Activated CD4-positive, alpha-beta memory T cell treated with anti-CD3 and anti-CD28 coated beads, Interleukin-2, amount 10 ng/mL, durations not matched to agents 7 days and 5 days (primary cell): ENCODE measurements around the gene S1PR1. TPM values are rescaled to one million over a fixed set of nuclear protein-coding genes. Genes with fewer than 3 reads are reported as not detected.

ENCODE experiments used
- CTCF ChIA-PET: fragments of 350-600 bp; sonication (Branson Sonifier 250); formaldehyde crosslinking; loops from one replicate; lab custom pipeline; 2021; ENCODE audit warnings: antibody characterized with exemption, inconsistent platforms; lab: Charles Lee
- POLR2A ChIA-PET: fragments of 350-600 bp; sonication (Branson Sonifier 250); formaldehyde crosslinking; loops from one replicate; lab custom pipeline; 2021; ENCODE audit warnings: antibody characterized with exemption; lab: Charles Lee
- DNase-seq: peaks from one replicate; pipeline ENCODE4 v3.0.0-alpha.2; 2020
- H3K27ac Mint-ChIP-seq: one replicate; pipeline ENCODE4 v1.8.0; 2021; ENCODE audit warnings: mild to moderate bottlenecking, mixed read lengths
- H3K27me3 Mint-ChIP-seq: one replicate; pipeline ENCODE4 v1.8.0; 2021; ENCODE audit warnings: mixed read lengths
- H3K36me3 Mint-ChIP-seq: one replicate; pipeline ENCODE4 v1.8.0; 2021; ENCODE audit warnings: low read depth, mixed read lengths
- H3K4me1 Mint-ChIP-seq: one replicate; pipeline ENCODE4 v1.8.0; 2021; ENCODE audit warnings: mixed read lengths
- H3K4me3 Mint-ChIP-seq: one replicate; pipeline ENCODE4 v1.8.0; 2021; ENCODE audit warnings: mild to moderate bottlenecking, mixed read lengths
- H3K9me3 Mint-ChIP-seq: one replicate; pipeline ENCODE4 v1.8.0; 2021; ENCODE audit warnings: mixed read lengths
- total RNA-seq, 2 experiments: library from RNA; stranded (reverse); gene quantifications; one replicate each; pipeline ENCODE4 v1.2.3, GENCODE V29; 2021

Gene S1PR1
- total RNA-seq, 2 experiments from 2014 or later, result 219 to 220 TPM

DNA sequence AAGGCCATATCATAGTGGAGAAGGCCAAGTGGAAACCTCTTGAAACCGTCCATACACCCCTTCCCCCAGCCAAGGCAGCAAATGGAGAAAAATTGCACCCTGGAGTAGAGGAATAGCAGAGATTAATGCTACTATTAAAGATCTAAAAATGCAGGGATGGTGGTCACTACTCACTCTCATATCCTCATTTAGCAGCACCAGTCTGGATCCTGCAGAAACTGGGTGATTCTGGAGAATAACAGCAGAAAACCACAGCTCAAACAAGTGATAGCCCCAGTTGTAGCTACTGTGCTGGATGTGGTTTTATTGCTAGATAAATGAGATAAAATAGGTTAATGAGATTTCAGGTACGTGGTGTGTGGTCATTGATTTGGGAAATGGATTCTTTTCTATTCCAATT is 30.3 kb downstream of the S1PR1 start:
- ChIA-PET CTCF (interaction anchor here (1.3 to 5.6 kb wide), 3 partner anchors 18 to 23 kb away, joined by 3 to 30 read pairs (median 5); no protein-coding TSS in a partner anchor), POLR2A (interaction anchor here (1.2 to 13.7 kb wide), 5 partner anchors 13 to 29 kb away, joined by 4 to 144 read pairs (median 15); partner anchors contain the start of gene S1PR1)
- Mint-ChIP-seq H3K4me3 (no peak overlapping the region), H3K36me3 (peaks cover 24% of the 10 kb centered on the region), H3K4me1 (peaks cover 52% of the 10 kb centered on the region), H3K9me3 (peaks cover 18% of the 10 kb centered on the region), H3K27ac (no peak overlapping the region), H3K27me3 (no peaks in the 10 kb centered on the region)
- no peak for DNase-seq

DNA sequence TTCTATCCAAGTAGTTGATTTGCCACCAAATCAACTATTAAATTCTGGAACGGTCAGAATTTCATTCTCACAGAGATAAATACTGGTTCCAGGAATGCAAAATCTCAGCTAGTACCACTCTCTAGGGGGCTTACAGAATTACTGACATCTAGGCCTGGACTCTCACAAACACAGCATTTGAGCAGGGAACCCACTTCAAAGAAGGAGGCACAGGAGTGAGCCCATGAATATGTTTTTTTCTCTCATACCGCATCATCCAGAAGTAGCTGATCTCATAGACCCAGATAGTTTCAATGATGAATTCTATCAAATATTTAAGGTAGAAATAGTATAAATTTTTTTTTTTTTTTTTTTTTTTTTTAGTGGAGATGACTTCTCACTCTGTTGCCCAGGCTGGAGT is 32.1 kb downstream of the S1PR1 start:
- Mint-ChIP-seq H3K4me3 (no peak overlapping the region), H3K4me1 (peaks cover 39% of the 10 kb centered on the region), H3K27me3 (no peaks in the 10 kb centered on the region), H3K27ac (no peak overlapping the region), H3K36me3 (peaks cover 35% of the 10 kb centered on the region), H3K9me3 (peaks cover 18% of the 10 kb centered on the region)
- POLR2A ChIA-PET, result interaction anchor here (1.1 to 13.7 kb wide), 5 partner anchors 11 to 31 kb away, joined by 3 to 144 read pairs (median 5); partner anchors contain the start of gene S1PR1
- CTCF ChIA-PET, result interaction anchor here (0.7 to 5.6 kb wide), 4 partner anchors 9 to 22 kb away, joined by 3 to 30 read pairs (median 4); no protein-coding TSS in a partner anchor
- no peak for DNase-seq

DNA sequence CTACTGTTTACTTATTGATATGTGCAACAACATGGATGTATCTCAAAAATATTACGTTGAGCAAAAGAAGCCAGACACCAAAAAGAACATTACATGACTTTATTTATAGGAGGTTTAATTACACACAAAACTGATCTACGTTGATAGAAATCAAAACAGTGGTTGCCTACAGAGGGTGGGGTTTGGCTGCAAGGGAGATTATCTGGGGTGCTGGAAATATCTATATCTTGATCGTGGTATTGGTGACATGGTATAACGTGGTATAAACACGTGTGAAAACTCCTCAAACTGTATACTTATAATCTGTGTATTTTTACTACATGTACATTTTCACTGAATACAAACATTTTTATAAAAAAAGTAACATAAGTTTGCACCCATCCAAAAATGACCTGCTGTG is 38.9 kb downstream of the S1PR1 start:
- peaks cover 56% of the 10 kb centered on the region for H3K4me1 Mint-ChIP-seq
- H3K36me3 Mint-ChIP-seq, result peaks cover 26% of the 10 kb centered on the region
- H3K27ac Mint-ChIP-seq, result no peak overlapping the region
- H3K4me3 Mint-ChIP-seq, result no peak overlapping the region
- ChIA-PET POLR2A (interaction anchor here (0.9 to 1.5 kb wide), 2 partner anchors 8 to 40 kb away, joined by 3 read pairs; no protein-coding TSS in a partner anchor), CTCF (no interaction called here)
- H3K27me3 Mint-ChIP-seq, result no peaks in the 10 kb centered on the region
- H3K9me3 Mint-ChIP-seq, result peaks cover 9% of the 10 kb centered on the region
- DNase-seq, result no peak

DNA sequence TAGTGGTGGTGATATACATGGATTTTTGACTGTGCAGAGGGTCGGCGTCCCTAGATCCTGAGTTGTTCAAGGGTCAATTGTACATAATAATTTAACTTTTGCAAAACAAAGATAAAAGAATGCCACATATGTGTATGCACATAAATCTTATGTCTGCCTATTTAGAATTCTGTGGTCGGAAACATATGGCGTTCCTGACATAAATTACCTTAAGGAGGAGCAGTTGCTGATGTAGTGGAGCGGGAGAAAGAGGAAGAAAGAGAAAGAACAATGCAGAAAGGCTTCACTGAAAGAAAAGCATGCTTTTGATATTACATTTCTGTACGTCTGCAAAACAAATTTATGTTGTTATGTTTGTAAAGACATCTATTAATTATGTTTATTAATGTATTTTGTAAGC is 40.0 kb downstream of the S1PR1 start:
- CTCF ChIA-PET, result no interaction called here
- Mint-ChIP-seq H3K27me3 (no peaks in the 10 kb centered on the region), H3K4me1 (peaks cover 64% of the 10 kb centered on the region), H3K4me3 (no peak overlapping the region), H3K36me3 (peaks cover 21% of the 10 kb centered on the region), H3K9me3 (no peaks in the 10 kb centered on the region), H3K27ac (no peak overlapping the region)
- POLR2A ChIA-PET, result interaction anchor here (5.9 kb wide), 2 partner anchors 10 to 38 kb away, joined by 57 to 102 read pairs; partner anchors contain the start of gene S1PR1
- no peak for DNase-seq

DNA sequence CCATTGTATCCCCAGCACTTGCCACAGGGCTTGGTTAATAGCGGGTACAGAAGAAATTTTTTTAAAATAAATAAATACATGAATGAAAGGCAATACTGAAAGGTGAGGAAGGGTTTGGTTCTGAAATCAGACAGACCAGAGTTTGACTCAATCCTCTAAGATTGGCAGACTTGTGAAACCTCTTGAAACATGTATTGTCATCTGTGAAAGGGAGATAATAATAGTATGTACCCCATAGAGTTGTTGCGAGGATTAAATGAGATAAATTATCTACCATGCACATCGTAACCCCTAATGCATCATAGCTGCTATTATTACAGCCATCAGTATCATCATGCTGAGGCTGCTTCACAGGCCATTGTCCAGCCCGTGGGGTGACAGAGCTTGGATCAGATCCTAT is 41.4 kb downstream of the S1PR1 start:
- H3K9me3 Mint-ChIP-seq, result no peaks in the 10 kb centered on the region
- no peak for DNase-seq
- H3K36me3 Mint-ChIP-seq, result peaks cover 20% of the 10 kb centered on the region
- ChIA-PET CTCF (interaction anchor here (0.8 to 3.2 kb wide), 8 partner anchors 10 to 141 kb away, joined by 3 to 28 read pairs (median 12); no protein-coding TSS in a partner anchor), POLR2A (interaction anchor here (0.7 to 5.9 kb wide), 12 partner anchors 11 to 329 kb away, joined by 3 to 102 read pairs (median 12); partner anchors contain the start of gene S1PR1)
- no peak overlapping the region for H3K4me3 Mint-ChIP-seq
- H3K27ac Mint-ChIP-seq, result peak overlapping the region; percentile 76
- H3K27me3 Mint-ChIP-seq, result no peaks in the 10 kb centered on the region
- H3K4me1 Mint-ChIP-seq, result peaks cover 79% of the 10 kb centered on the region

DNA sequence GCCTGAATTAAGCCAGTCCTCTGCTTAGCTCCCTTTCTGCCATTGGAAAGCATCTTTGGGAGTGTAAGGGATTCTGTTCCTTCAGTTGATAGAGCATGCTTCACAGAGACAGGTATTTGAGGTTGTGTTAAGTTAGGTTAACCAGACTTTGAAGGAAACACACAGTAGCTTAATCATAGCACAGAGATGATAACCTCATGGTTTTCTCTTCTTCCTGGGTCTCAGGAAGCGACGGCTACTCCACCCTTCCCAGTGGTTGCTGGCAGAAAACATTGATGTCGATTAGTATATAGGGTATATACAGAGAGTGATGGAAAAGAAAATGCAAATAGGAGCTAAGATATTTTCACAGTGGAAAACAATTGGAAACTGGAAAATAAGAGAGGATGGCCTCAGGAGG is 42.0 kb downstream of the S1PR1 start:
- peak overlapping the region; percentile 51 for H3K4me3 Mint-ChIP-seq
- ChIA-PET POLR2A (interaction anchor here (0.7 to 5.9 kb wide), 12 partner anchors 10 to 329 kb away, joined by 3 to 102 read pairs (median 12); partner anchors contain the start of gene S1PR1), CTCF (interaction anchor here (0.8 to 3.2 kb wide), 8 partner anchors 9 to 142 kb away, joined by 3 to 28 read pairs (median 12); no protein-coding TSS in a partner anchor)
- peaks cover 85% of the 10 kb centered on the region for H3K4me1 Mint-ChIP-seq
- no peaks in the 10 kb centered on the region for H3K27me3 Mint-ChIP-seq
- peaks cover 14% of the 10 kb centered on the region for H3K36me3 Mint-ChIP-seq
- H3K9me3 Mint-ChIP-seq, result no peaks in the 10 kb centered on the region
- peak; percentile 36 for DNase-seq
- peak overlapping the region; percentile 76 for H3K27ac Mint-ChIP-seq

DNA sequence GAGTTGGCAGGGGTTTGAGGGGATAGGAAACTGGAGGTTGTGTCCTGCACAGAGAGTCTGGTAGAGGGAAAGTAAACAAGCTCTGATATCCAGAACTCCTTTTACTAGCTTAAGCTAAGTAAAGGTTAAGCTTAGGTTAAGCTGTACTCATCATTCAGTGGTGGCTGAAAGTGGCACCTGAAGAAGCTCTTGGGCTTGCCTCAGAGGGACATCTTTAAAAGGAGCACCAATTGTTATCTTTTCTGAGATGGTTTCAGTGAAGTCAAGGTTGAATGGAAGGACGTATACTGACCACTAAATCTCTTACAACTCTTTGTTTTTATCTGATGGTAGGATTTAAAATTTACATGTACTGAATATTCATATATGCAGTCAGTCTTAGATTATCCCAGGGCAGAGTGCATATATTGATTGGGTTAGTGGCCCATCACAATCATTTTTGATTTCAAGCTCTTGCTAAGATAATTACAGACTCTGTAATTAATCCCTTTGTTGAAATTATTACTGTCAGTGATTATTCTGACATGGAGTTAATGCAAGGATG is 43.3 kb downstream of the S1PR1 start:
- CTCF ChIA-PET, result interaction anchor here (0.9 to 3.2 kb wide), 7 partner anchors 8 to 143 kb away, joined by 4 to 28 read pairs (median 15); no protein-coding TSS in a partner anchor
- DNase-seq, result no peak
- no peaks in the 10 kb centered on the region for H3K27me3 Mint-ChIP-seq
- peak overlapping the region; percentile 76 for H3K27ac Mint-ChIP-seq
- no peak overlapping the region for H3K4me3 Mint-ChIP-seq
- POLR2A ChIA-PET, result interaction anchor here (1.3 to 5.9 kb wide), 11 partner anchors 9 to 383 kb away, joined by 3 to 102 read pairs (median 14); partner anchors contain the start of gene S1PR1
- H3K4me1 Mint-ChIP-seq, result peaks cover 93% of the 10 kb centered on the region
- H3K36me3 Mint-ChIP-seq, result peaks cover 14% of the 10 kb centered on the region
- H3K9me3 Mint-ChIP-seq, result no peaks in the 10 kb centered on the region

DNA sequence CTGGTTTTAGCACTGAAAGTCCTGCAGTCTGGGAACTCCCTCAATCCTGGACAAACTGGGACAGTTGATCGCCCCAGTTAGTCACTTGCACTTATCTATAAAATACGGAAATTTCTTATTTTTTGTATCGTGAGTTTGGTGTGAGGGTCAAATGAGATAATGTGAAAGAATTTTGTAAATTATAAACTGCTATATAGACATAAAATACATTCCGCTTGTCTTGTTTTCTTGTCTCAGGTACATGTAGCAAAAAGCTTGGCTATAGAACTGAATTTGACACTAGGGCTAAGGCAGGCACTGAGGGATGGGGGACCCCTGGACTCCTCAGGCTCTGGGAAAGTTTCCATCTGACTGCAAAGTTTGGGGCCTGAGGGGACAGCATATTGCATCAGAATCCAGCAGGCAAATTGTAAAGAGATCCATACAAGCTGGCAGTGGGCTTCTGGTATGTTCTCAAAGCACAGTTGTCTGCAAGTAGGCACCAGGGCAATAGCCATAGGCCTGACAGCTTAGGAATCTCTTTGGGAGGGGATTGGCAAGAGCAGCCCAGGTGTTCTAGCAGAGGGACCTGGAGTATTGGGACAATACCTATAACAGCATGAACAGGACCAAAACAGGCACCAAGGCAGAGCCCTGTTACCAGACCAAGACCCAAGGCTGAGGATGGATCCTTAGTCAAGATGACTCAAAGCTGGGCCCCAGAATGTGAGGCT is 44.3 kb downstream of the S1PR1 start:
- Mint-ChIP-seq H3K27me3 (no peaks in the 10 kb centered on the region), H3K9me3 (no peaks in the 10 kb centered on the region), H3K36me3 (peaks cover 14% of the 10 kb centered on the region), H3K27ac (no peak overlapping the region), H3K4me1 (peaks cover 94% of the 10 kb centered on the region), H3K4me3 (no peak overlapping the region)
- POLR2A ChIA-PET, result interaction anchor here (0.7 to 5.9 kb wide), 14 partner anchors 11 to 411 kb away, joined by 3 to 102 read pairs (median 4); partner anchors contain the start of genes S1PR1 and SLC30A7
- DNase-seq, result no peak
- CTCF ChIA-PET, result interaction anchor here (0.6 to 3.2 kb wide), 8 partner anchors 7 to 360 kb away, joined by 3 to 28 read pairs (median 10); no protein-coding TSS in a partner anchor

DNA sequence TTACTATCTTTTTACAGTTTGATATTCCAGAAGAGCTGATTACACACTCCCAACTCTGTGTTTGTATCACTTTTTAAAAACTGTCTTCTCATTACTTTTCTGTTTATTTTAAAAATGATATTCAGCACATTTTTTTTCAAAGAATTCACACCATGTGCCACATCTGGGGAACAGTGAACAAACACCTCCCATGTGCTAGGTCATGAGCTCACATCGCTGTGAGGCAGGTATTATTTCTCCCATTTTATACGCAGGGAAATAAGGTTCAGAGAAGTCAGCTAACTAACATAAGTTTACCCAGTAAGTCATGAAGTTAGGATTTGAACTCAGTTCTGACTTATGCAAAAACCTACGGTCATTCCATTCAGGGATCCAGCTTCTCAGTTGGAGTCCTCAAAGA is 44.9 kb downstream of the S1PR1 start:
- Mint-ChIP-seq H3K4me3 (no peak overlapping the region), H3K36me3 (peaks cover 14% of the 10 kb centered on the region), H3K27me3 (no peaks in the 10 kb centered on the region), H3K4me1 (peaks cover 95% of the 10 kb centered on the region), H3K9me3 (no peaks in the 10 kb centered on the region), H3K27ac (no peak overlapping the region)
- DNase-seq, result no peak
- POLR2A ChIA-PET, result interaction anchor here (0.7 to 5.9 kb wide), 8 partner anchors 15 to 386 kb away, joined by 3 to 102 read pairs (median 4); partner anchors contain the start of genes S1PR1 and SLC30A7
- CTCF ChIA-PET, result interaction anchor here (0.6 to 1.3 kb wide), 3 partner anchors 27 to 361 kb away, joined by 3 to 5 read pairs (median 4); no protein-coding TSS in a partner anchor

DNA sequence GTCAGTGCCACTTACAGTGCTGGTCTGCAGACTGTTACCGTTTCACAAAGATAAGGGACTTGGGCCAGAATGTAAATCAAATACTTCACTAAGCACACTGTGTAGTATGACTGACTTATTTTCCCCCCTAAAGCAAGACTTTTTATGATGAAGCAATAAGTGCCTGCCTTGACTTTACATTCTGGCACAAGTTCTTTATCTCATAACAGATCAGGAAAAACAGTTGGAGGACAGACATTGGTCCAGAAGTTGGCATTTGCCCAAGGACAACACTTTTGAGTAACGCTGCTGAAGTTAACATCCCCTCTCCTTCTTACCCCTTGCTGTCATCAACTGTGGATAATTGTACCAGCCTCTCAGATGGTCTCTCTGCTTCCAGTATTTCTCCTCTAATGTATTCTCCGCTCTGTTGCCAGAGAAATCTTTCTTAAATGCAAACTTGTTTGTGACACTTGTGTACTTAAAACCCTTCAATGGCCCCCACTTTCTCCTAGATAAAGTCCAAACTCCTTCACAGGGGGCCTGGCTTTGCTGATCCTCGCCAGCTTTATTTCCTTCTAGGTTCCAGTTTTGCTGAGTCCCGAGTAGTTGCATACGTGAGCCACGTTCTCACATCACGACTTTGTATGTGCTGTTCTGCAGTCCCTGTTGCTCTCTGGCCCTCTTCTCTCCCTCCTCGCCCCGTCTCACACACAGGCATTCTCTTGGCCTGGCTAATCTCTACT is 45.7 kb downstream of the S1PR1 start:
- Mint-ChIP-seq H3K36me3 (peaks cover 14% of the 10 kb centered on the region), H3K27me3 (no peaks in the 10 kb centered on the region), H3K27ac (no peak overlapping the region), H3K9me3 (no peaks in the 10 kb centered on the region), H3K4me1 (peaks cover 92% of the 10 kb centered on the region), H3K4me3 (no peak overlapping the region)
- DNase-seq, result no peak
- POLR2A ChIA-PET, result interaction anchor here (0.7 to 5.9 kb wide), 4 partner anchors 16 to 387 kb away, joined by 3 to 102 read pairs (median 30); partner anchors contain the start of genes S1PR1 and SLC30A7
- CTCF ChIA-PET, result interaction anchor here (1.2 to 13.6 kb wide), 2 partner anchors 26 to 46 kb away, joined by 4 to 244 read pairs; partner anchors contain the start of gene S1PR1

DNA sequence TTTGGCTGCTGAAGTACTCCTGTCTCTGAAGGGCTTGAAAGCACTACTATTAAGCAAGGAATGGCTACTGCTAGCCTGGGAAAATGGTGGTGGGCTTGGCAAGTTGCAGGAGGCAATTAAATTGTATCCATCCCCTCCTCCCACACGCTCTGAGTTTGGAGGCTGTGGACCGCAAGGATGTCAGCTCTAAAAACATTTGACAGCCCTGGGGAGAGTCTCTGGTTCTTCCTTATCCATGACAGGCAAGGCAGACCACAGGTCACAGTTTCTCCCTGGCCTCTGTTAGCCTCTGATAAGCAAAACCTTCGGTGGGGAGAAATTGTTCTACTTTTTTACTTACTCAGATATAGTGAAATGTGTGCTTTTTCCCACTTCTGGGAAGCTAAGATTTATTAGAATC is 46.6 kb downstream of the S1PR1 start:
- Mint-ChIP-seq H3K27ac (peak overlapping the region; percentile 79), H3K9me3 (no peaks in the 10 kb centered on the region), H3K4me3 (no peak overlapping the region), H3K4me1 (peaks cover 90% of the 10 kb centered on the region), H3K36me3 (peaks cover 14% of the 10 kb centered on the region), H3K27me3 (no peaks in the 10 kb centered on the region)
- ChIA-PET CTCF (interaction anchor here (1.0 to 13.6 kb wide), 3 partner anchors 9 to 47 kb away, joined by 3 to 244 read pairs (median 3); partner anchors contain the start of gene S1PR1), POLR2A (interaction anchor here (0.7 to 13.2 kb wide), 6 partner anchors 8 to 160 kb away, joined by 3 to 391 read pairs (median 6); partner anchors contain the start of gene S1PR1)
- DNase-seq, result no peak
